Left hindlimb (tissue), 1 donor: ENCODE measurements around the gene C17orf50.
A peak's percentile ranks its signal among the peaks of the same experiment; 100 is the strongest.

ENCODE experiments used
- DNase-seq: peaks from one replicate; pipeline ENCODE4 v3.0.0-alpha.2; 2018

C17orf50 gene

DNA sequence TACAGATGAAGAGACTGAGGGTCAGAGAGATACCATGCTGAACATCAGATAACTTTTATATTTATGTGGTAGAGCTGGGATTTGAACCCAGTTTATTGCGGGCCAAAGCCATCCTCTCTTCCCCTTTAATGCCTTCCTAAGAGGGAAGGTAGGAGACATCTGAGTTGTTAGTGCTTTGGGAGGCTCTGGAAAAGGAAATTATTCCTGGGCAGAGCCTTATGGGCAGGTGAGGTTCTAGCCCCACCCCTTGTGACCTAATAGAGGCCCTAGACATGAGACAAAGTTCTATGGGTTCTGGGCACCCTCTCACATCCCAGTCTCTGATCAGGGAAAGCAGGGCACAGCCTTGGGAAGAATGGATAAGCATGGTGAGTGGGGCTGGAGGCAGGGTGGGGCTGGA, at the start of gene C17orf50:
TSS of gene C17orf50 (plus strand) at position 301 of the 400 bp plus-strand sequence. CDS start at position 356, 55 bp downstream.
- DNase-seq: no peak

DNA sequence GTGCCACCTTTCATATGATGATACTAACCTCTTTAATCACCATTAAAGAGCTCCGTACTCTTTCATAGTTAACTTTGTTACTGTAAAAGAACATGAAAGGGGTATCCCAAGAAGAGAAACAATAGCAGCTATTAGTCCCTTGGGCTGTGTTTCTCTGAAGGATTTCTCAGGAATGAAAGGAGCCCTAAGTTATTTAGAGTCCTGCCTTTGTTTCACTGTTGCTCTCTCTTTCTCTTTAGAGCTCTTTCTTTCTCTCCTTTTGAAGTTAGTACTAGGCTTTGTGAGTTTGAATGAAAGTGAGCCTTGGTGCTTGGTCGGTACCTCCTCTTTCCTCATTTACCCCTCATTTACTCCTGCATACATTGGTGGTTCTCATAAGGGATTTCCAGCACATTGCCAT, 49.7 kb upstream of the C17orf50 start:
- DNase-seq: no peak

DNA sequence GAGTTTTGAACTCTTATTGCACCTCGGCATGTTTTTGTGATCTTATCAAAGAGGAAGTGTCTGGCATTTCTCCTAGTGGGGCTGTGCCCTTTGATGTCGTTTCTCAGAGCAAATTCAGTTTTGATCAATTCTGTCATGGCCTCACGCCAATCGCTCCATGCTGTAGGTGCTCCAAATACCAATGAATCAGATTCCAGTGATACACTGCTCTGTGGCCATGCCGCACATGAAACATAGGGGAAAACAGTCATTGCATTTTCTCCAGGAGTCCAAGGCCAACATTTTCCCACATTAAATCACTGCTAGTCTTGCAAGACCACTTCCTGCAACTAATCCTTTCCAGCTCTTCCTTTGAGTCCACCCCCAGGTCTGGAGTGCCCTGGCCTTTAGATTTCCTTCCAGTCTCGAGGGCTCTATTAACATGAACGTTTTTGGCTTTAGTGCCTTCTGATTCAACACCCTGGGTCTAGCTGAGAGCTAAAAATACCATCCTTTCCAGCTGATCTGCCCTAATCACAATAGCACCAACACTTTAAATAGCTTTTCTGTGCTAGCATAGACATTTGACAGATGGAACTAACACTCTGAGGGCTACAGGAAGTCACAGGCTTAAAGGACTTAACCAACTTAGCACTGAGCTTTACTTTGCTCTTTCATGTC, 47.5 kb upstream of the C17orf50 start:
- DNase-seq: no peak

- no peak for DNase-seq
Observed at GRCh38 chr17:35714988-35715387, 45.7 kb upstream of the C17orf50 start.

DNA sequence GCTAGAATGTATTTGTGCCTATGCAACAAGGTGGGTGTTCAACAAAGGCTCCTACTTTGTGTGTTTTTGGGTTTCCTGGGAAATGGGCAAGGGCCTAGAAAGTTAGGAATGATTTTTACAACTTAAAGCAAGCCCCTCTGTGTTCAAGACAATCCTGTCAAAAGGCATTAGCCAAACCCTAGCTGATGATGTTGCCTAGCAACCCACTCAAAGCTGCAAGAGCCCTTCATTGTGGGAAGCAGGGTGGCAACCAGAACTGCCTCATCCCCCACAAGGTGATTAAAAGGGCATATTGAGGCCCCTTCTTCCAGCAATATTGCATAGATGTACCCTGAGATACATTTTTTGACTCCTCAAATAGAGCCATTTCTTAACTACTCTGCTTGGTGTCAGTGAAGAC, 45.3 kb upstream of the C17orf50 start:
- DNase-seq: no peak

DNA sequence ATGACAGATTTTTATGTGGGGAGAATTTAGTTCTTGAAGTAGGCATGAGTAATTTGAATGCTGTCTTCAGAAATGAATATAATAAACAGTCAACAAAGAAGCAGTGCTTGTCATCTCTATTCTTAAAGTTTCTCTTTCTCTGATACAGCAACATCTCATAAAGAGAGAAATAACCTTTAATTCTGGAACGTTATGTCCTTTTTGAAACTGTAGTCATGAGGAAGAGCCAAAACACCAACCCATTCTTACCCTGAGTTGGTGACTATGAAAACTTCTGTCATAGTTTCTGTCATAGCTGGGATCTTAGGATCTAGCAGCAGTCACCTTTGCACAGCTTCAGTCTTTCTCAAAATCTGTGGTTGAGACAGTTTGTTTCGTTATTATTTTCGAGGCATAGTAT, 44.5 kb upstream of the C17orf50 start:
- DNase-seq: no peak

DNA sequence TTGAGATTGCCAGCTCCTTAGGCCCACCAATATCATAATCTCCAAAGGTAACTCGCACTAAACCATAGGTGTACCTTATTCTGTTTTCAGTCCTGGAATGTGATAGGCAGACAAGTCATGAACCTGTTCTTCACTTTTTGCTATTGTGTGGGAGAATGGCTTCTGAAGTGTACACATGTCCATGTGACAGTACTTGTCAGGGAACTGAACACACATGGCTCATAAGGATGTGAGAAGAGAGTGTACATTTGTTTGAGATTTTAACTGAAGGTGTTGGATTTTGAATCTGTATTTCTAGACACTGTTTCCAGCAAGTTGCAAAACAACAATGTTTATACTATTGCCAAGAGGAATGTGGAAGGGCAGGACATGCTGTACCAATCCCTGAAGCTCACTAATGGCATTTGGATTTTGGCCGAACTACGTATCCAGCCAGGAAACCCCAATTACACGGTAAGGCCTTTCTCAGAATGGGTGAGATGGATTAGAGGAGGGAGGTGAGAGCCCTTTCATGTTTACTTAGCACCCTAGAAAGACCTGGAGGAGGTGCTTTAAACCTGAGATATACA, 43.7 kb upstream of the C17orf50 start:
- DNase-seq: no peak

- DNase-seq: no peak
Observed at GRCh38 chr17:35717475-35717874, 43.2 kb upstream of the C17orf50 start.

DNA sequence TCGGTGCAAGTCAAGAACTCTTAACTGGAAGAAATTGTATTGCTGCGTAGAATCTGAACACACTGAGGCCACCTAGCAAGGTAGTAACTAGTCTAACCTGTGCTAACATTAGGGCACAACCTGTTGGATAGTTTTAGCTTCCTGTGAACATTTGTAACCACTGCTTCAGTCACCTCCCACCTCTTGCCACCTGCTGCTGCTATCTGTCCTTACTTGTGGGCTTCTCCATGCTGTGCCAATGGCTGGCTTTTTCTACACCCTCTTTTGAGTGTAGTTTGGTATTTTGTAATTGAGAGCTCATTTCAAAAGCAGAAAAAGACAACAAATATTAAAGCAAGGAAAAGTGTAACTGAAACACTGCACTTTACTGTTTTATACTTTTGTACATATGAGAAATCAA, 37.0 kb upstream of the C17orf50 start:
- DNase-seq: no peak

- DNase-seq: no peak
Observed at GRCh38 chr17:35725058-35725457, 35.6 kb upstream of the C17orf50 start.

DNA sequence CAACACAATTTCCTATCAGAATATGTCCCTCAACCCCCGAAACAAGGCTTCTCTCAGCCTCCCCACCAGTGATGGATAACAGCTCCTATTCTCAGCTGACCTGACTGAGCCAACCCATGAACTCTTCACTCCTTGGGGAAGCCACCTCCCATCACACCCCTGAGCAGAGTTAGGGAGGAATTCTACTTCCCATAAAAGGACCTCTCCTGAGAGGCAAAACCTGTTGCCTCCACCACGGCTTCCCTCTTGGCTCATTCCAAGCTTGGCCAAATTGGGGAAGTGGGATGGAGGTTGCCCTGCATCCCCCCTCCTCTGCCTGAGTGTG, 34.9 kb upstream of the C17orf50 start:
- DNase-seq: no peak

- DNase-seq: peak; percentile 76
Observed at GRCh38 chr17:35726127-35726952, 34.3 kb upstream of the C17orf50 start.

GRCh38 chr17:35726953-35727460, 33.7 kb upstream of the C17orf50 start:
- no peak for DNase-seq

GRCh38 chr17:35727635-35728034, 33.1 kb upstream of the C17orf50 start:
- DNase-seq: no peak

- no peak for DNase-seq
Observed at GRCh38 chr17:35728551-35728950, 32.1 kb upstream of the C17orf50 start.

DNA sequence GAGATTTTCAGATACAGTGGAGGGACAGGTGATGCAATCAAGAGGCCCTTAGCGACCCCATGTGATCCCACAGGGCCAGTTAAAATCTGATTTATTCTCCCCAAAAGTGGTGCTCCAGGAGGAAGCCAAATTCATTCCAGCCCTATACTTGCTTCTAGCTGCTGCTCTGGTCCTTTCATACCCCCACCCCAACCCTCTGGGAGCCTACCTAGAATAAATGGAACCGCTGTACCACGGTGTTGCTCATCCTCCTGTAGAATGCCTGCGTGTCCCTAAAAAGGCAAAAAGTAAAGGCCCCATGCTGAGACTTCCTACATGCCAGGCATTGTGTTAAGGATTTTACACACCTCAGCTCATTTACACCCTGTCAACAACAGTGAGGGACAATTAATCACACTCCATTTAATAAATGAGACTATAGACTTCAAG, 31.3 kb upstream of the C17orf50 start:
- DNase-seq: no peak

GRCh38 chr17:35730400-35731005, 30.2 kb upstream of the C17orf50 start:
- no peak for DNase-seq

DNA sequence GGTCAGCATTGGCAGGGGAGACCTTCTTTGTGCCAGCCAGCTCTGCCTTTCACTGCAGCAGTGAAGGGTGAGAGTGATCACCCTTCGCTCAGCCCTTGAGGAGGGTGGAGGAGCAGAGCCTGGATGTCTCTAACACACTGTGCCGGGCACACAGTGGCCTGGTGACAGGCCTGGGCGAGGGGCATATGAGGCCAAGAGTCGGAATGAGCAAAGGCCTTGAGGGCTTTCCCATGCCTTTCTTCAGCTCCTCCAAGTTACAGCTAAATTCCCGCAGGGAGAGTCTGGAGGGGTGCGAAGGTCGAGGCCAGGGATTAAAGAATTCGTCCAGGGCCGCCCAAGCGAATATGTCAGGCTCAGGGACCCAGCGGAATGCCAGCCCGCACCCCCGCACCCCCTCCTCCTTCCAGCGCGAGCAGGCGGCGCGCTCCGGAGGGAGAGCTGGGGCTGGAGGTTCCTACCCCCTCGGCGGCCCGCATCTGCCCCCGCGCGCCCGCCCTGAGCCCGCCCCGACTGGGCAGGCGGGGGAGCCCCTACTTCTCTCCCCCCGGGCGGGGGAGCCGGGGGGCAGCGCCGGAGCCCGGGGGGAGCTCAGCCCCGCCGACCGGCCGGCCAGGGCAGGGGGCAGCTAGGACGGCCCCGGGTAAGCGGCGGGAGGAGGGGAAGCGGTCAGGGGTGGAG, 29.3 kb upstream of the C17orf50 start, which contains the start of gene RASL10B:
TSS of gene RASL10B (plus strand) at position 401 of the 678 bp plus-strand sequence. CDS start 3,546 bp downstream, outside the sequence.
- no peak for DNase-seq

- DNase-seq: no peak
Observed at GRCh38 chr17:35731917-35732805, 28.5 kb upstream of the C17orf50 start.

DNA sequence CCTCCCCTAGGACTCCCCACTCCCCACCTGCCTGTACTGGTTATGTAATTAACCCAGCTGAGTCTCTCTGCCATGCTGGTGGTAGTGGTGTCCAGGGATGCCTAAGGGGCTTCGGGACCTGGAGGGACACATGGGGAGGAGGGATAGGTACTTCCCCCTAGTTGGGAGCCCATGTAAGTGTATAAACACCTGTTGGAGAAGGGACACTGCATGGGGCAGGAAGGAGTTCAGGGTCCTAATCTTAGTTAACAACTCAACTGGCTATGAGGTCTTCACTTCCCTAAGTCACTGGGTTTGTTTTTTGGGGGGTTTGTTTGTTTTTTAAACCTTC, 27.9 kb upstream of the C17orf50 start:
- DNase-seq: no peak

- no peak for DNase-seq
Observed at GRCh38 chr17:35733366-35733765, 27.3 kb upstream of the C17orf50 start.

- DNase-seq: no peak
Observed at GRCh38 chr17:35734396-35734795, 26.3 kb upstream of the C17orf50 start.
